ENCODE results near the gene C14orf119.
"Not testable (repeated sequence)": the region's sequence is repeated elsewhere in the genome, so short reads cannot be mapped to it uniquely, and the experiment has no call there.

C14orf119 gene

DNA sequence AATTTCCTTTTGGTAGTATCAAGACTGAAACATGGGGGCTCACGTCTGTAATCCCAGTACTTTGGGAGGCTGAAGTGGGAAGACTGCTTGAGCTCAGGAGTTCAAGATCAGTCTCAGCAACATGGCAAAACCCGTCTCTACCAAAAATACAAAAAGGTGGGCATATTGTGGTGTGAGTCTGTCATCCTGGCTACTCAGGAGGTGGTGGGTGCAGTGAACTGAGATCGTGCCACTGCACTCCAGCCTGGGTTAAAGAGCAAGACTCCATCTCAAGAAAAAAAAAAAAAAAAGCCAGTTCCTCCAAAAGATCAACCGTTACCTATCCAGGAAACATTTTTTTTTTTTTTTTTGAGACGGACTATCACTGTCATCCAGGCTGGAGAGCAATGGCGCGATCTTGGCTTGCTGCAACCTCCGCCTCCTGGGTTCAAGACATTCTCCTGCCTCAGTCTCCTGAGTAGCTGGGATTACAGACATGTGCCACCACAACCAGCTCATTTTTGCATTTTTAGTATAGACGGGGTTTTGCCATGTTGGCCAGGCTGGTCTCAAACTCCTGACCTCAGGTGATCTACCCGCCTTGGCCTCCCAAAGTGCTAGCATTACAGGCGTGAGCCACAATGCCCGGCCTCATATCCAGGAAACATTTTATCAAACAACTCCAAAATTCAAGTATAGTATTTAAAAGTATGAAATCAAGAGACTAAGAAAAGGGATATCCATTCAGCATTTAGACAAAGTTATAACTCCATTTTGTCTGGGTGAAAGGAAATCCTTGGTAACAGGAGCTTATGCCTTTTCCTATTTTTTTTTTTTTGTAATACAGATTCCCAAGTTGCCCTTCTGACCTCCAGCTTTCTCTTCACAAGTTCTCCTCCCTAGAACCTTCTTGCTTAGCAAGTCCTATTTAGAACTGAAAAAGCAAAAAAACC lies 3.7 kb upstream of the C14orf119 start:
- DNase-seq = no peak

- no peak for DNase-seq
Observed at GRCh38 chr14:23093104-23093503, 2.2 kb upstream of the C14orf119 start.

GRCh38 chr14:23093526-23093925 lies 1.8 kb upstream of the C14orf119 start:
- no peak for DNase-seq

- DNase-seq = no peak
Observed at GRCh38 chr14:23093991-23094665, 1.2 kb upstream of the C14orf119 start.

DNA sequence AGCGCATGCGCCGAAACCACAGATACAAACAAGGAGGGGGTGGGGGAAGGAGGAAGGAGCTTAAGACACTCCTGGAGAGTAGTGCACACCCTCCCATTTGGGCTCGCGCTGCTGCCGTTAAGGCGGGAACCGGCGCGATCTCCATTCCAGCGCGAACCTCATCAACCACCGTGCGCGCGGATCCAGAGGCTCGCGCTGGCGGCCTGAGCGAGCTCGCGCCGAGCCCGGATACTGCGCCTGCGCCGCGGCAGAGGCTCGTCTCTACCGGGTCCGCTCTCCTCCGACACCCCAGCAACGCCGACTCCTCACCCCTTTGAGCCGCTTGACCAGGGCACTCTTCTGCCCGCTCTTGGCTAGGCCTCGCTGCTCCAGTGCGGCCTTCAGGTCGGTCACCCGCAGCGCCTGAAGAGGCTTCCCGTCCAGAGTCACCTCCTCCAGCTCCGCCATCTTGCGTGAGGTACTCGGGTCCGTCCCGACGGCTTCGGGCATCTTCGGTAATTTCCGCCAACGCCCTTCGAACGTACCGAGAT lies 574 bp upstream of the C14orf119 start, which contains the start of gene ACIN1:
ACIN1 (minus strand) TSS at position 471 of the 530 bp plus-strand sequence; CDS start at position 447, 24 bp downstream.
- no peak for DNase-seq

DNA sequence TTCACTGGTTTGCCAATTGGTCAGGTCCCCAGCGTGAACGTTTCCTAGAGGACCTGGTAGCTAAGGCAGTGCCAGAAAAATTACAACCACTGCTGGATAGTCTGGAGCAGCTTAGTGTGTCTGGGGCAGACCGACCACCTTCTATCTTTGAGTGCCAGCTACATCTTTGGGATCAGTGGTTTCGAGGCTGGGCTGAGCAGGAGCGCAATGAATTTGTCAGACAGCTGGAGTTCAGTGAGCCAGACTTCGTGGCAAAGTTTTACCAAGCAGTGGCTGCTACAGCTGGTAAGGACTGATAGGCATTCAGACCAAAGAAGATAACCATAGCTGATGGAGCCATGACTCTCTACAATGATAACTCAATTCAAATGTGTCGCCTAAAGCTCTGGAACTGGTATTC lies 2.5 kb downstream of the C14orf119 start:
- no peak for DNase-seq

DNA sequence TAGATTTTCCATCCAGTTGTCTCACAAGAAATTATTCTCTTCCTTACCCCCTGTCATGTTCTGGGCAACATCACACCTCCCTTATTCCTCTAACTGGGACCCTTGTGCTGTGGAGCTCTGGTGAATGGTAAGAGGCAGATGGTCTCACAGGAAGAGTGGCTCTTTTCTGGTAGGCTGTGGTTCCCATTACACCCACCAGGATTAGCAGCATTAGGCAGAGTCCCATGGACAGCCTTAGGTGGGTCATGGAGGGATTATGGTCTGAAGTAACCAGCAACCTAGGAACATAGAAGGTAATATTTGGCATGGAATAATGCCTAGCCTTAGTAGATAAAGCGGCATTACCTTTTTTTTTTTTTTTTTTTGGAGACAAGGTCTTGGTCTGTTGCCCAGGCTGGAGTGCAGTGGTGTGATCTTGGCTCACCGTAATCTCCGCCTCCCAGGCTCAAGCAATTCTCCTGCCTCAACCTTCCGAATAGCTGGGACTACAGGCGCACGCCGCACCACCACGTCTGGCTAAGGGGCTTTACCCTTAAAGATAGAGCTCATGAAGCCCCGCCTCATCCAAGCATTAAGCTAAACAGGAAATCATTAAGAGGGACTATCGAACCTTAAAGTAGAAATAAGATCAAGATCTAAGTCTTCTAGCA lies 4.0 kb downstream of the C14orf119 start:
- no peak for DNase-seq

GRCh38 chr14:23101213-23101970 lies 6.1 kb downstream of the C14orf119 start:
- no peak for DNase-seq

DNA sequence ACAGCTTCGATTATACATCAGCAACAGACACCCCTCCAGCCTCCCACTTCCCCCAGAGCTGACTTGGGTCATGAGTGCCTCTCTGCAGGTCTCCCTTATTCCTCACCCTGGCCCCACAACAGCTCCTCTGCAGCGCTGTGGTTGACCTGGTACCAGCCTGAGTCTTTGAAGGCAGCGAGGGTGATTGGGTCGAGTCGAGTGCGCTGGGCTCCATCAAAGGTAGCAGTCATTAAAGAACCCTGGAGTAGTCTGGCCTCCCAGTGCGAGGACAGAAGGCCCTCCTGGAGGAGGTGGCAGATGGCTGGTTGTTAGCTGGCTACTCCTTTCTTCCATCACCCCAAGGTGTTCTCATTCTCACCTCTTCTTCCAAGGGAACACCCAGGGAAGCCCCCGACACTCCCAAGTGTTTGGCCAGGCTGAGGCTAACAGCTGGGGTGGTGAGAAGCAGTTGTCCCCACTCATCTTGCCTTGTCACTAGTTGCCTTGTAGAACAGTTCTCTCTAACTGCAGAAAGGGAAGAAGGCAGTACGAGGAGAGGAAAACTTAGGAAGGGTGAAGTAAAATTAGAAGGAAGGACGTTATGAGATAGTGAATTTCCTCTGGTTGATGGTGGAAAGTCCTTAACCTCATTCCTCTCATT lies 6.8 kb downstream of the C14orf119 start:
- DNase-seq = no peak

DNA sequence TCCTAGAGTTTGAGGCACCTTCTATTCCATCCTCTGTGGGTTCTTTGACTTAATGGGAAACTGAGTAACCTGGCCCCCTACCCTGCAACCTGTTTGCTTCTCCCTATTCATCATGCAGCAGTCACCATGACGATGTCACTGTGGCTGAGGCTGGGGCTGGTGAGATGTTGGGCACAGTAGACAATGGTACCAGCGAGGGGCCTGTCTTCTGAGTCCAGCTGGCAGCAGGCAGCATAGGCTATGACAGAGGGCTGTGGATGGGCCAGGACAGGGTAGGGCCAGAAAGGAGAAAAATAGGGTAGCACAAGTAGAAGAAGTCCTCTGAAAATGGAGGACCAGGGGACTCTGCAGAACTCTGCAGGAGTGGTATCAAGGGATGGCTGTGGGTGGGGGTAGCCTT lies 7.5 kb downstream of the C14orf119 start:
- DNase-seq = no peak

- DNase-seq = no peak
Observed at GRCh38 chr14:23103581-23103980, 8.3 kb downstream of the C14orf119 start.

GRCh38 chr14:23104070-23104590 lies 8.8 kb downstream of the C14orf119 start:
- DNase-seq = no peak

- DNase-seq = no peak
Observed at GRCh38 chr14:23104591-23105347, 9.5 kb downstream of the C14orf119 start, which contains the start of gene CIROP. TSS of gene CIROP (minus strand) at chr14:23104989. CDS start at chr14:23104920, 69 bp downstream.

- no peak for DNase-seq
Observed at GRCh38 chr14:23105348-23105824, 10.1 kb downstream of the C14orf119 start.

- DNase-seq = no peak
Observed at GRCh38 chr14:23106747-23107045, 11.4 kb downstream of the C14orf119 start.

- not testable (repeated sequence) for DNase-seq
Observed at GRCh38 chr14:23107620-23108019, 12.3 kb downstream of the C14orf119 start.

DNA sequence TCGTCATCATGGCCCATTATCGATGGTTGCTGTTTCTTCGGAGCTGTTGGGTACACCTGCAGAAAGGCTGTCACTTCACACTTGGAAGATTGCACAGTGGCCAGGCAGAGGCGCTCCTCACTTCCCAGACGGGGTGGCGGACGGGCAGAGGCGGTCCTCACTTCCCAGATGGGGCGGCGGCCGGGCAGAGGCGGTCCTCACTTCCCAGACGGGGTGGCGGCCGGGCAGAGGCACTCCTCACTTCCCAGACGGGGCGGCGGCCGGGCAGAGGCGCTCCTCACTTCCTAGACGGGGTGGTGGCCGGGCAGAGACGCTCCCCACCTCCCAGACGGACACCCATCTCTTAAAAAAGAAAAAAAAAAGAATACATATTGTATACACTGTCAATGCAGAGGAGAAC lies 12.9 kb downstream of the C14orf119 start:
- DNase-seq = not testable (repeated sequence)

DNA sequence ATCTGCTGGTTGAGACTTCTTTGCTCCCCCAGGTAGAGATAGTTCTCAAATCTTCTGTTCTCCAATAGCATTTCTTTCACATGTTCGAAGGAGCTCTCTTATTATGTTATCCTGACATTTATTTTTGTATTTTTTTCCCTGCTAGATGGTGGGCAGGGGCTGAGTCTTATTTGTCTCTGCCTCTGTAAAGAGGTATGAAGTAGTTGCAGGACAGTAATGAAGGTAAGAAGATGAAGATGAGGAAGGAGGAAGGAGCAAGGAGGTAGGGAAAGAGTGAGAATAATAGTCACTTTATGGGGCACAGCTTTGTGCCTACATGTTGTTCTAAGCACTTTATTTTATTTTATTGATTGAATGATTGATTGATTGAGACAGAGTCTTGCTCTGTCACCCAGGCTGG lies 14.5 kb downstream of the C14orf119 start:
- no peak for DNase-seq

DNA sequence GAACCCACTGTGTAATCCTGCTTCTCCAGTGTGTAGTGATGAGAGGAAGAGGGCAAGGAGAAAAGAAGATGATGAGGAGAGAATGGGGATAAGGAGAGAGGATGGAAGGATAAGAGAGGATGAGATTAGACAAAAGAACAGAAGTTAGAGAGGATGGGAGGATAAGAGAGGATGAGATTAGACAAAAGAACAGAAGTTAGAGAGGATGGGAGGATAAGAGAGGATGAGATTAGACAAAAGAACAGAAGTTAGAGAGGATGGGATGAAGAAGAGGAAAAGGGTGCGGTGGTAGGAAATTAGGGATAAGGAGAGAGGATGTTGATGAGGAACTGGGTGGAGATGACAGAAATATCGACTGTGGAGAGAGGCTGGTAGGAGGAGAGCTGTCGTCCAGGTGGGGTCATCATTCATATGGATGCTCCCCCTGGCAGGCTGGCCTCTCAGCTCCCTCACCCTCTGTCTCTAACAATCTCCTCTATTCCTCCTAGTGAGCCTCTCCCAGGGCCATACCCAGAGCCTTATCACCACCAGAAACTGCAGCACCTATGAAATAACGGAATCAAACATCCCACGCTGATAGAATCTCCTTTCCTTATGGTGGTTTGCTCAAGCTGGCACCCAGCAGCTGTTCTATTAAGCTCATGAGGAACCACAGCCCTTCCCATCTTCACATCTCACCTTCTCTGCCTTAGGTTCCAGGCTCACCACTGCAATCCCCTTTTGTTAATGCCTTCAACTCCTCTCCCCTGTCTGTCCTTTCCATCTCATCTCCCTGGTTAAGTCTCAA lies 15.5 kb downstream of the C14orf119 start:
- DNase-seq = no peak
